Sigmoid colon (tissue), 7 donors: ENCODE data around the gene SPANXN4. TPM values are rescaled to one million over a fixed set of nuclear protein-coding genes. Genes with fewer than 3 reads are reported as not detected.

ENCODE experiments used
- DNase-seq: peaks from one replicate; pipeline ENCODE4 v3.0.0-alpha.2; 2019
- H3K27ac ChIP-seq, 4 donors: fragments of 200-600 bp; sonication (generic); one replicate each; pipeline ENCODE4 v1.5.1; 2016 to 2019; ENCODE audit warnings: mild to moderate bottlenecking in 1 of 4
- H3K27me3 ChIP-seq, 3 donors: fragments of 200-600 bp; sonication (generic); one replicate each; pipeline ENCODE4 v1.5.1; 2019; ENCODE audit warnings: mild to moderate bottlenecking in 1 of 3
- H3K36me3 ChIP-seq, 4 donors: fragments of 200-600 bp; sonication (generic); one replicate each; pipeline ENCODE4 v1.5.1; 2016 to 2019
- H3K4me1 ChIP-seq, 4 donors: fragments of 200-600 bp; sonication (generic); one replicate each; pipeline ENCODE4 v1.5.1; 2017 to 2019
- H3K4me3 ChIP-seq, 4 donors: fragments of 200-600 bp; sonication (generic); one replicate each; pipeline ENCODE4 v1.5.1; 2017 to 2019; ENCODE audit warnings: mild to moderate bottlenecking in 2 of 4, moderate library complexity in 1 of 4
- H3K9me3 ChIP-seq, 4 donors: fragments of 200-600 bp in 3 of 4; sonication (generic) in 3 of 4; one replicate each; pipeline versions ENCODE4 v1.5.1 to v1.6.1; 2013 to 2019
- CTCF ChIP-seq, 4 experiments: fragments of 450-650 bp in 3 of 4; fragments of 200-600 bp in 1 of 4; IDR thresholded peaks; one replicate each; pipeline ENCODE4 v1.5.1; 2016 to 2019; ENCODE audit warnings: antibody characterized with exemption in 4 of 4, mild to moderate bottlenecking in 3 of 4, moderate library complexity in 2 of 4
- EP300 ChIP-seq, 4 donors: sonication (generic); formaldehyde crosslinking; IDR thresholded peaks; one replicate each; pipeline ENCODE4 v1.6.1; 2017; ENCODE audit warnings: antibody characterized with exemption in 4 of 4
- POLR2A ChIP-seq, 2 donors: fragments of 450-650 bp; IDR thresholded peaks; one replicate each; pipeline ENCODE4 v1.6.1; 2016; ENCODE audit warnings: antibody characterized with exemption in 2 of 2, mild to moderate bottlenecking in 2 of 2, moderate library complexity in 2 of 2
- POLR2AphosphoS5 ChIP-seq, 4 donors: sonication (generic); formaldehyde crosslinking; IDR thresholded peaks; one replicate each; pipeline ENCODE4 v1.6.1; 2017; ENCODE audit warnings: antibody characterized with exemption in 4 of 4
- WGBS, 2 donors: extraction: QIAGEN DNeasy Blood & Tissue Kit; methylation state at CpG; one replicate each; pipeline ENCODE4 v1.1.7; 2013; 5-methylcytosine and 5-hydroxymethylcytosine counted together
- intact Hi-C: fragments of 100-400 bp; cut with DNase I; formaldehyde crosslinking; loops from one replicate; pipeline ENCODE4 v1.15.1; 2023
- polyA plus RNA-seq, 3 donors: library from polyadenylated mRNA; stranded (reverse); fragments of 200-250 nt; gene quantifications; one replicate each; pipeline ENCODE4 v1.2.3, GENCODE V29; 2013
- total RNA-seq, 4 donors: library from RNA; depleted of rRNA; stranded (reverse); fragments of >200 nt; gene quantifications; one replicate each; pipeline ENCODE4 v1.1.0, GENCODE V29; 2016
- donor health status: healthy with polysubstance abuse.
- donor health status: Bipolar disorder and iron deficiency.
- donor health status: healthy.

Gene SPANXN4, protein sequence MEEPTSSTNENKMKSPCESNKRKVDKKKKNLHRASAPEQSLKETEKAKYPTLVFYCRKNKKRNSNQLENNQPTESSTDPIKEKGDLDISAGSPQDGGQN
- total RNA-seq (not detected), polyA plus RNA-seq (not detected)

- no peaks in the 10 kb centered on the region for H3K27me3 ChIP-seq
- intact Hi-C loops: no loop called here
- H3K27ac ChIP-seq: no peak within 1 kb of the TSS
- no peaks in the 10 kb centered on the region for H3K9me3 ChIP-seq
- TF ChIP-seq EP300 (IDR thresholded peaks at IDR 0.05): no peak
- no peak for TF ChIP-seq CTCF (IDR thresholded peaks at IDR 0.05)
- no peak for TF ChIP-seq POLR2AphosphoS5 (IDR thresholded peaks at IDR 0.05)
- no peaks in the 10 kb centered on the region for H3K4me1 ChIP-seq
- 82 to 92% methylated on average over 2 of the region's 2 CpGs for WGBS, 2 donors
- no peak for DNase-seq
- no peak within 1 kb of the TSS for H3K4me3 ChIP-seq
- H3K36me3 ChIP-seq: no peaks in the 10 kb centered on the region
These were observed at the start of gene SPANXN4 for GRCh38 chrX:143025628-143026027. Gene SPANXN4 (plus strand): TSS chrX:143025928. CDS start chrX:143026015, 87 bp downstream.

- no peak for DNase-seq
- TF ChIP-seq EP300 (IDR thresholded peaks at IDR 0.05) (no peak), POLR2AphosphoS5 (IDR thresholded peaks at IDR 0.05) (no peak), CTCF (IDR thresholded peaks at IDR 0.05) (no peak), POLR2A (IDR thresholded peaks at IDR 0.05) (no peak)
- no peaks in the 10 kb centered on the region for H3K4me1 ChIP-seq
- no peak overlapping the region for H3K27ac ChIP-seq
- H3K9me3 ChIP-seq: no peaks in the 10 kb centered on the region
- H3K4me3 ChIP-seq: no peak overlapping the region
- no peaks in the 10 kb centered on the region for H3K27me3 ChIP-seq
- H3K36me3 ChIP-seq: no peaks in the 10 kb centered on the region
- intact Hi-C loops: no loop called here
- WGBS, 2 donors: 64 to 67% methylated on average over 6 of the region's 6 CpGs
These were observed 48.4 kb upstream of the SPANXN4 start for GRCh38 chrX:142977128-142977914.

GRCh38 chrX:142978130-142978684, 47.5 kb upstream of the SPANXN4 start:
- Histone ChIP-seq H3K36me3 (no peaks in the 10 kb centered on the region), H3K27me3 (no peaks in the 10 kb centered on the region), H3K27ac (no peak overlapping the region), H3K4me1 (no peaks in the 10 kb centered on the region), H3K4me3 (no peak overlapping the region), H3K9me3 (no peaks in the 10 kb centered on the region)
- no peak for DNase-seq
- WGBS, 2 donors: 34 to 65% methylated on average over 4 of the region's 4 CpGs
- intact Hi-C loops: no loop called here
- TF ChIP-seq POLR2AphosphoS5 (IDR thresholded peaks at IDR 0.05) (no peak), POLR2A (IDR thresholded peaks at IDR 0.05) (no peak), CTCF (IDR thresholded peaks at IDR 0.05) (no peak), EP300 (IDR thresholded peaks at IDR 0.05) (no peak)

DNA sequence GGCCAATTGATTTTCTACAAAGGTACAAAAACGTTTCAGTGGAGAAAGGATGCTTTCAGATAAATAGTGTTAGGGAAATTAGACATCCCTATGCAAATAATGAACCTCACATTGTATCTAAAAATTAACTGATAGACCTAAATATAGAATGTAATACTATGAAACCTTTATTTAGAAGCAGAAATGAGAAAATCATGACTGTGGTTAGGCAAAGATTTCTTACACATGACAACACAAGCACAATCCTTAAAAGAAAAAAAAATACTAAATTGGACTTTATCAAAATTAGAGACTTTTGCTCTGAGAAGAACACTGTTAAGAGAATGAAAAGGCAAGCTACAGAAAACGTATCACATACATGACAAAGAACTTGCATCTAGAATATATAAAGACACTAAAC, 43.0 kb upstream of the SPANXN4 start:
- Histone ChIP-seq H3K27ac (no peak overlapping the region), H3K36me3 (no peaks in the 10 kb centered on the region), H3K4me1 (no peaks in the 10 kb centered on the region), H3K9me3 (no peaks in the 10 kb centered on the region), H3K4me3 (no peak overlapping the region), H3K27me3 (no peaks in the 10 kb centered on the region)
- TF ChIP-seq POLR2AphosphoS5 (IDR thresholded peaks at IDR 0.05) (no peak), POLR2A (IDR thresholded peaks at IDR 0.05) (no peak), EP300 (IDR thresholded peaks at IDR 0.05) (no peak), CTCF (IDR thresholded peaks at IDR 0.05) (no peak)
- intact Hi-C loops: no loop called here
- no peak for DNase-seq
- 57 to 70% methylated on average over 2 of the region's 2 CpGs for WGBS, 2 donors
